T-cell (primary cell): Measurements from ENCODE around the gene OR2V2. TPM values are rescaled to one million over a fixed set of nuclear protein-coding genes. Genes with fewer than 3 reads are reported as not detected.
A peak's percentile ranks its signal among the peaks of the same experiment; 100 is the strongest.

ENCODE experiments used
- ATAC-seq, 4 experiments: fragments of 200-7000 bp in 3 of 4; fragments of 150-1000 bp in 1 of 4; cut with Tn5 transposase; replicated peaks in 1 of 4; 1 replicate in 3 of 4; 2 replicates in 1 of 4; pipeline ENCODE4 v1.10.0; 2021; ENCODE audit warnings: moderate library complexity in 3 of 4, mild to moderate bottlenecking in 2 of 4, moderate number of reproducible peaks in 1 of 4
- CTCF ChIA-PET, 2 donors: fragments of 300-600 bp; sonication (Branson Sonifier 250); formaldehyde crosslinking; loops; one replicate each; lab custom pipeline; 2022; ENCODE audit warnings: antibody characterized with exemption in 2 of 2; lab: Charles Lee
- POLR2A ChIA-PET, 2 donors: fragments of 300-600 bp; sonication (Branson Sonifier 250); formaldehyde crosslinking; loops; one replicate each; lab custom pipeline; 2022; ENCODE audit warnings: antibody characterized with exemption in 2 of 2; lab: Charles Lee
- DNase-seq, 35 experiments: peaks; one replicate each; pipeline versions ENCODE4 v3.0.0 to v3.0.0-alpha.2; 2013 to 2023
- H3K27ac ChIP-seq: one replicate; pipeline ENCODE4 v1.5.1; 2013; ENCODE audit warnings: low read length
- H3K27me3 ChIP-seq, 2 experiments: replicated peaks in 1 of 2; 1 replicate in 1 of 2; 2 replicates in 1 of 2; pipeline versions ENCODE4 v1.6.1 to v1.7.0; 2013; ENCODE audit warnings: low read length in 1 of 2, mixed read lengths in 1 of 2; ENCODE audit not compliant: control insufficient read depth in 2 of 2, insufficient read depth in 2 of 2; ENCODE audit errors: extremely low read depth in 1 of 2
- H3K36me3 ChIP-seq, 2 donors: 1 replicate in 1 of 2; 2 replicates in 1 of 2; pipeline versions ENCODE4 v1.6.1 to v1.7.0; 2013; ENCODE audit warnings: low read length in 1 of 2; ENCODE audit not compliant: control insufficient read depth in 2 of 2, insufficient read depth in 1 of 2; ENCODE audit errors: extremely low read depth in 1 of 2
- H3K4me1 ChIP-seq, 2 experiments: 1 replicate in 1 of 2; 2 replicates in 1 of 2; pipeline versions ENCODE4 v1.6.1 to v1.7.0; 2013; ENCODE audit warnings: low read length in 2 of 2, mixed read lengths in 1 of 2; ENCODE audit not compliant: insufficient read depth in 2 of 2, control insufficient read depth in 1 of 2; ENCODE audit errors: extremely low read depth in 1 of 2
- H3K4me3 ChIP-seq, 2 donors: 1 replicate in 1 of 2; 2 replicates in 1 of 2; pipeline versions ENCODE4 v1.5.1 to v1.7.0; 2013; ENCODE audit warnings: mild to moderate bottlenecking in 2 of 2, low read length in 1 of 2, moderate library complexity in 1 of 2; ENCODE audit not compliant: control insufficient read depth in 1 of 2; ENCODE audit errors: extremely low read depth in 1 of 2
- H3K9me3 ChIP-seq: 2 replicates; pipeline ENCODE4 v1.7.0; 2013
- H3K27ac Mint-ChIP-seq, 2 donors: one replicate each; pipeline ENCODE4 v1.8.0; 2020 to 2021; ENCODE audit warnings: mild to moderate bottlenecking in 2 of 2, mixed read lengths in 2 of 2
- H3K27me3 Mint-ChIP-seq, 2 donors: one replicate each; pipeline ENCODE4 v1.8.0; 2021 to 2022; ENCODE audit warnings: mixed read lengths in 2 of 2
- H3K36me3 Mint-ChIP-seq: one replicate; pipeline ENCODE4 v1.8.0; 2021; ENCODE audit warnings: mixed read lengths
- H3K4me1 Mint-ChIP-seq, 3 donors: one replicate each; pipeline ENCODE4 v1.8.0; 2020 to 2022; ENCODE audit warnings: mixed read lengths in 3 of 3, mild to moderate bottlenecking in 1 of 3
- H3K4me3 Mint-ChIP-seq, 3 donors: one replicate each; pipeline ENCODE4 v1.8.0; 2020 to 2022; ENCODE audit warnings: mild to moderate bottlenecking in 3 of 3, mixed read lengths in 3 of 3, moderate library complexity in 3 of 3
- H3K9me3 Mint-ChIP-seq, 3 donors: one replicate each; pipeline ENCODE4 v1.8.0; 2020 to 2022; ENCODE audit warnings: mixed read lengths in 3 of 3
- WGBS: methylation state at CpG from one replicate; pipeline ENCODE4 v1.1.5; 2013; ENCODE audit warnings: missing lambda C conversion rate; ENCODE audit not compliant: insufficient coverage; 5-methylcytosine and 5-hydroxymethylcytosine counted together
- total RNA-seq, 35 experiments: library from RNA in 6 of 35; stranded (reverse) in 6 of 35; fragments of 120-200 nt in 1 of 35; gene quantifications; one replicate each; pipeline versions ENCODE4 v1.2.1 to v1.2.4 and lab custom pipeline; 2013 to 2026

Gene OR2V2
- total RNA-seq, 5 donors from 2014 or later (not counting 1 experiment from before 2014, with no cell fraction given), result not detected

- DNase-seq, result no peak
- no peaks in the 10 kb centered on the region for H3K9me3 ChIP-seq
- no peak overlapping the region for H3K27ac Mint-ChIP-seq
- POLR2A ChIA-PET, result no interaction called here
- CTCF ChIA-PET, result interaction anchor here (0.7 kb wide), 2 partner anchors 28 to 53 kb away, joined by 3 to 6 read pairs; no protein-coding TSS in a partner anchor
- no peaks in the 10 kb centered on the region for H3K9me3 Mint-ChIP-seq
- H3K36me3 Mint-ChIP-seq, result no peaks in the 10 kb centered on the region
- peaks cover 30 to 54% (median 42%) of the 10 kb centered on the region in 3 donors for H3K4me1 Mint-ChIP-seq
- peaks cover 9 to 32% of the 10 kb centered on the region in 2 experiments for H3K4me1 ChIP-seq
- peaks cover 25 to 81% of the 10 kb centered on the region in 2 experiments for H3K27me3 ChIP-seq
- no peak for ATAC-seq
- no peak overlapping the region for H3K4me3 ChIP-seq
- peaks cover 4 to 86% of the 10 kb centered on the region in 2 donors for H3K27me3 Mint-ChIP-seq
- 83% methylated on average over 1 of the region's 6 CpGs for WGBS
- H3K4me3 Mint-ChIP-seq, result peak overlapping the region in 1 of 3 donors; percentile 70
- H3K27ac ChIP-seq, result no peak overlapping the region
- no peaks in the 10 kb centered on the region for H3K36me3 ChIP-seq
These were observed 23.6 kb downstream of the OR2V2 start for GRCh38 chr5:181170996-181171395.

GRCh38 chr5:181171782-181172181 is 24.4 kb downstream of the OR2V2 start:
- Histone ChIP-seq H3K4me3 (no peak overlapping the region), H3K27me3 (peaks cover 26 to 73% of the 10 kb centered on the region in 2 experiments), H3K27ac (no peak overlapping the region), H3K4me1 (peaks cover 9 to 32% of the 10 kb centered on the region in 2 experiments), H3K9me3 (no peaks in the 10 kb centered on the region), H3K36me3 (no peaks in the 10 kb centered on the region)
- no peak for DNase-seq
- Mint-ChIP-seq H3K4me3 (no peak overlapping the region), H3K9me3 (no peaks in the 10 kb centered on the region), H3K36me3 (no peaks in the 10 kb centered on the region), H3K27ac (no peak overlapping the region), H3K4me1 (peaks cover 26 to 47% (median 37%) of the 10 kb centered on the region in 3 donors), H3K27me3 (peaks cover 4 to 80% of the 10 kb centered on the region in 2 donors)
- ATAC-seq, result no peak
- WGBS, result no CpG with 5 or more reads among the region's 3 CpGs
- ChIA-PET POLR2A (no interaction called here), CTCF (interaction anchor here (0.6 to 1.8 kb wide), 4 partner anchors 13 to 359 kb away, joined by 4 to 7 read pairs (median 6); no protein-coding TSS in a partner anchor)

- Histone ChIP-seq H3K36me3 (no peaks in the 10 kb centered on the region), H3K9me3 (no peaks in the 10 kb centered on the region), H3K27ac (no peak overlapping the region), H3K4me1 (peaks cover 9 to 32% of the 10 kb centered on the region in 2 experiments), H3K27me3 (peaks cover 26 to 75% of the 10 kb centered on the region in 2 experiments), H3K4me3 (peak overlapping the region; percentile 27 to 48)
- H3K4me1 Mint-ChIP-seq, result peaks cover 24 to 38% (median 32%) of the 10 kb centered on the region in 3 donors
- ATAC-seq (peak; percentile 33 to 78 (median 46)), DNase-seq (peak in 12 of 35 experiments; percentile 38 to 86 (median 70))
- no peaks in the 10 kb centered on the region for H3K36me3 Mint-ChIP-seq
- WGBS, result under 1% methylated on average over 7 of the region's 11 CpGs
- H3K4me3 Mint-ChIP-seq, result peak overlapping the region; percentile 38 to 82 (median 68)
- peak overlapping the region; percentile 3 to 35 for H3K27ac Mint-ChIP-seq
- peaks cover 4 to 74% of the 10 kb centered on the region in 2 donors for H3K27me3 Mint-ChIP-seq
- H3K9me3 Mint-ChIP-seq, result no peaks in the 10 kb centered on the region
- ChIA-PET CTCF (interaction anchor here (0.7 to 1.8 kb wide), 8 partner anchors 9 to 50 kb away, joined by 3 to 7 read pairs (median 4); partner anchors contain the start of gene TRIM41 (in 1 of the 2)), POLR2A (no interaction called here)
These were observed 25.6 kb downstream of the OR2V2 start for GRCh38 chr5:181173027-181173419.

- Histone ChIP-seq H3K36me3 (no peaks in the 10 kb centered on the region), H3K4me1 (peaks cover 7 to 32% of the 10 kb centered on the region in 2 experiments), H3K9me3 (no peaks in the 10 kb centered on the region), H3K27me3 (peaks cover 21 to 75% of the 10 kb centered on the region in 2 experiments), H3K27ac (no peak overlapping the region), H3K4me3 (peak overlapping the region; percentile 27 to 48)
- CTCF ChIA-PET, result interaction anchor here (0.6 to 1.8 kb wide), 9 partner anchors 8 to 89 kb away, joined by 3 to 7 read pairs (median 5); partner anchors contain the start of gene TRIM41 (in 1 of the 2)
- ATAC-seq (peak; percentile 68 to 88 (median 78)), DNase-seq (peak in 28 of 35 experiments; percentile 19 to 74 (median 46))
- H3K27me3 Mint-ChIP-seq, result peaks cover 4 to 67% of the 10 kb centered on the region in 2 donors
- H3K4me3 Mint-ChIP-seq, result peak overlapping the region; percentile 38 to 82 (median 68)
- H3K4me1 Mint-ChIP-seq, result peaks cover 24 to 38% (median 30%) of the 10 kb centered on the region in 3 donors
- 13% methylated on average over 29 of the region's 50 CpGs for WGBS
- no peaks in the 10 kb centered on the region for H3K9me3 Mint-ChIP-seq
- peak overlapping the region; percentile 3 to 35 for H3K27ac Mint-ChIP-seq
- POLR2A ChIA-PET, result no interaction called here
- H3K36me3 Mint-ChIP-seq, result no peaks in the 10 kb centered on the region
These were observed 26.3 kb downstream of the OR2V2 start for GRCh38 chr5:181173420-181174342.

- 81% methylated on average over 2 of the region's 3 CpGs for WGBS
- H3K36me3 ChIP-seq, result no peaks in the 10 kb centered on the region
- H3K9me3 ChIP-seq, result no peaks in the 10 kb centered on the region
- ATAC-seq (no peak), DNase-seq (no peak)
- H3K36me3 Mint-ChIP-seq, result no peaks in the 10 kb centered on the region
- POLR2A ChIA-PET, result interaction anchor here in 1 of 2 donors (0.7 kb wide), 1 partner anchor 36 kb away, joined by 11 read pairs; no protein-coding TSS in a partner anchor
- H3K4me1 Mint-ChIP-seq, result peaks cover 14 to 15% (median 15%) of the 10 kb centered on the region in 3 donors
- H3K27me3 Mint-ChIP-seq, result peaks cover 0 to 42% of the 10 kb centered on the region in 2 donors
- H3K27me3 ChIP-seq, result peaks cover 14 to 49% of the 10 kb centered on the region in 2 experiments
- peaks cover 7 to 18% of the 10 kb centered on the region in 2 experiments for H3K4me1 ChIP-seq
- H3K4me3 ChIP-seq, result no peak overlapping the region
- CTCF ChIA-PET, result no interaction called here
- H3K9me3 Mint-ChIP-seq, result no peaks in the 10 kb centered on the region
- no peak overlapping the region for H3K27ac Mint-ChIP-seq
- no peak overlapping the region for H3K27ac ChIP-seq
- no peak overlapping the region for H3K4me3 Mint-ChIP-seq
These were observed 29.0 kb downstream of the OR2V2 start for GRCh38 chr5:181176254-181176952.
